RPMI7951 (cell line): ENCODE measurements around the gene RNF175. TPM values are rescaled to one million over a fixed set of nuclear protein-coding genes. Genes with fewer than 3 reads are reported as not detected.

Source experiments
- DNase-seq: peaks from one replicate; pipeline ENCODE4 v3.0.0-alpha.2; 2012; ENCODE audit warnings: low read depth
- total RNA-seq: library from RNA; depleted of rRNA; stranded (reverse); fragments of >200 nt; shearing (Covaris generic); gene quantifications from 2 replicates; pipeline ENCODE4 v1.2.3, GENCODE V29; 2014

RNF175 gene
- total RNA-seq, 1 experiment from 2014 or later, result 3.7 TPM

DNA sequence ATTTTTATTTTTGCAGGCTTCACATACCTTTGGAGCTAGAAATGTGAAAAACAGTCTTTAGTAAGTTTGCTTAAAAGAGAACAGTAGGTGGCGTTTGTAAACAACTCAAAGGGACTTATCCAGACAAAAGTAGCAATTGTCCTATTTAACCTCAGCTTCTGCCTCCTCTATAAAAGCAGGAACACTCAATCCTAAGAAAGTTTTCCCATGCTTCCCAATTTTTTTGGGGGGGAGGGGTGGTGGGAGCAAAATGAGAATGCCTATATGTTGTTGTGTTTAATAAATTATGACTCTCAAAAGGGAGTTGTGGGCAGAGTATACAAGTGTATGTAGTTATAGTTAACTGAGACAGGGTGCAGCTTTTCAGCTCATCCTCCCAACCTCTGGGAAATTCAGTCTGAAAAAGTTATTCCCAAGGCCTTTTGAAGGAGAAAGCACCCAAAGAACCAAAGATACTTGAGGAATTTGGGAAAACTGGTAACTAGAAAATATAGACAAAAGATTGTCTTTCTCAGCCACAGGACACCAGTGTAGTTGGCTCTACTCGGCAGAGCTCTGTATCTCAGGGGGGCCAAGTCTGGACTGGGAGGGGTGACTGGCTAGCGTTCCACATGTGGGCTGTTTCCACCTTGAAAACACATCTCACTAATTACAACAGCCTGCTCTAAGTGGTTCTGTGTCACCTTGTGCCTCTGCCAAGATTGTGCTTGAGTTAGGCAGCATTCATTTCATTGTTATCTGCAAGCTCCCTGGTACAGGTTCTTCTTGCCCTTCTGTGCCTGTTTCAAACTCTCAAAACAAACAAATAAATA is 26.3 kb upstream of the RNF175 start:
- peak; percentile 54 for DNase-seq

DNA sequence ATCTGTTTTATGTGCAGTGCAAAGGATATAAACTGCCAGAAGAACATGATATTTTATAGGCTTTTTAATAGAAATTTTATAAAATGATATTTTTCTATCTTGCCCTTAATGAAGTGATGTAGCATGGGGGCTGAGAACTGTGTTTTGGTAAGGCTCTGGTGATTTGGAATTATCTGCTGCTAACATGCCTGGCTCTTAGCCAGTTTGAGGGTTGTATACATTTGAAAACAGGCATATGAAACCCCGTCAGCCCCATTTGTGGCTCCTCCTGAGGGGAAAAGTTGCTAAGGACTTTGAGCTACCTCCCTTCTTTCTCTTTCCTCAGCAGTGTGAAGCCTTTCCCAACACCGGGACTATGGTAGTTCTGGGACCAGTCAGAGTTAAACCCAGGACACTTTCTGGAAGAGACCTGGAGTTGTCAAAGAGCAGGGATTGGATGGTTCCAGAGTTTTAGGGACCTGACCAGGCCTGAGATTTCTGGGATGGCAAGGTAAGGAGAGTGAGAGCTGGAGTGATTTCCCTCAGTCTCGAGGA is 24.4 kb upstream of the RNF175 start:
- no peak for DNase-seq

DNA sequence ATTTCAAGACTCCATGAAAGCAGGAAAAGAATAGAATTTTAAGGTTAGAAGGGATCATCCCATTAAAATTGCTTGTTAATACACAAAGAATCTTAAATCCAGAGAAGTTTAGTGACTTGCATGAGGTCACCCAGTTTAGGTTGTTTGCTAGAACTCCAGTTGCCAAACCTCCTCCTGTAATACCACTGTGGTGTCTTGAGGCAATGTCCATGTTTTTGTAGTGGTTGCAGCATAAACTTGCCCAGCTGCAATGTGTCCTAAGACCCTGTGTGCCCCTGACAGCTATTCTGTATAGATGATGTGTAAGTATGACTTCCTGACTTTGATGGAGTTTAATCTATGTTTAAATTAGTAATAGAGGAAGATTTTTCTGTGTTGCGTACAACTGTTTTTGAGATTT is 22.8 kb upstream of the RNF175 start:
- DNase-seq, result no peak

DNA sequence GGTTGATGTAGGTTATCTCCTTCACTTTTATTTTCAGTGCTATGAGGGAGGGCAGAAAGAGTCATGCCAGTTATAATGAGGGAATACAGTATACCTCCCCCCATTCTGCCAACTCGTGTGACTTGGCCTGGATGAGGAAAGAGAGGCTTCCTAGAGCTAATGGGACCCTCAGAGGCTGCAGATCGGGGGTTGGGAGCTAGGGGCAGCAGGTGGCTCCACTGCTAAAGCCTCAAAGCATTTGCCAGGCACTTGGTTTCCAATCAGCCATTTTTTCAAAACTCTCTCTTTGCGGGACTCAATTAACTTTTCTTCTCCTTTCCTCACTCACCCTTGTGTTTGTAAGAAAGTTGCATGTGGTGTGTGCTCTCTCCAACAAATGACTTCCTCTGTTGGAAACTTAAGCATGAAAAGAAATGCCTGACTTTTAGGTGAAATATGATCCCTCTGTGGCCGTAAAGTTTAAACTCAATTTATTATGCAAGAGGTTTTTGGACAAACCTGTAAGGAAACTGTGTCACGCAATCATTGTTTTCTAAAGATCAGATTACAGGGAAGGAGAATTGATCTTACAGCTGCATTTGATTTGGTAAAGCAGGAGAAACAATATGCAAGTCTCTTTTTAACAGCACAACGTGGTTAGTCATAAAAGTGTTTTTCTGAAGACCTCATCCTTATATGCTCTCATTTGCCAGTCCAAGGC is 22.0 kb upstream of the RNF175 start:
- peak; percentile 63 for DNase-seq

DNA sequence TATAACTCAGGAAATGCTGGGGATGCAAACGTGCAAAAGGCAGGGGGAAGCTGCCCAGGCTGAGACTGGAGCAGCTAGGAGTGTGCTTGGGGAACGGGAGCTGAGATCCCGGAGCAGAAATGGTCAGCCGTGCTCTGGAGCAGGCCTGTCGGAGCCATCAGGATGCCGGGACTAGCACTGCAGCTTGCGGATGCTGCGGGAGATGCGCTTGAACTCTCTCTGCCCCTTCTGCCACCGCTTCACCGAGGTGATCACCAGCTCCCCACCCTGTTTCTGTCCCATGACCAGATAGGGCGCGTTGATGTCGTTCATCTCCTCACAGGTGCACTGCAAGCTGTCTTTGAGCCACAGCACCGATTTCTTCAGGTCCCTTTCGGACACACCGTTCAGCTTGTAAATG is 21.5 kb upstream of the RNF175 start:
- no peak for DNase-seq

DNA sequence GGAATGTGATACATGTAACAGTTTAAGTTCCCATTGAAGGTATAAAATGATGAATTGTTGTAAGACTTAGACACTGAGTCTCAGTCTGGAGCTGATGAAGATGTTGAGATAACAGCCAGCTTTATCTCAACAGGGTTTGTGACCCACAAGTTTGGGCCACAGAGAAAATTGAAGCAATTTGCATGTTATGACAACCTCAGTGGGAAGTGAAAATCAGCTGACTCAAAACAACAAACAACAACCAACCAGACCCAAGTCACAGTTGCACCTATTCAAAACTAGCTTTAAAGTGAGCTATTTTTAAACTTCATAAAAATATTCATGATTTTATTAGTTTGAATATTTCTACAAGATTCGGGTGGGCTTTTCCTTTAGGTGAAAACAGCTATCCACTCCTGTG is 21.1 kb upstream of the RNF175 start:
- no peak for DNase-seq

DNA sequence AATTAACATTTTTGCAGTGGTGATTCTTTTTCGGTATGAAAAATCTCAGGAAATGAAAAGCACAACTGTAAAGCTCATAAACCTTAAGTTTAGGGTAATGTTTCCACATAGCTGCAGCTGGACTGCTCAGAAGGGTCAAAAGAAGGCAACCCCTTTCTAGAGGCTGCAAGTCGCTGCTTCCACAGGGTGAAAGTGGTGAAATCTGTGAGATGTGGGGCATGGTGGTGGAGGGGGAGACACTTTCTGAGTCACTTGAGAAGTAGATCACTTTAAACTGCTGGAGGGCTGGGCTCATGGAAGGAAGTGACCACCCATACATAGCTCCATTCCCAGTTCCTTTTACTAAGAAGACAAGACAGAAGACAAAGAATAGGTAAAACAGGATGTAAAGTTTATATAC is 20.4 kb upstream of the RNF175 start:
- DNase-seq, result no peak

DNA sequence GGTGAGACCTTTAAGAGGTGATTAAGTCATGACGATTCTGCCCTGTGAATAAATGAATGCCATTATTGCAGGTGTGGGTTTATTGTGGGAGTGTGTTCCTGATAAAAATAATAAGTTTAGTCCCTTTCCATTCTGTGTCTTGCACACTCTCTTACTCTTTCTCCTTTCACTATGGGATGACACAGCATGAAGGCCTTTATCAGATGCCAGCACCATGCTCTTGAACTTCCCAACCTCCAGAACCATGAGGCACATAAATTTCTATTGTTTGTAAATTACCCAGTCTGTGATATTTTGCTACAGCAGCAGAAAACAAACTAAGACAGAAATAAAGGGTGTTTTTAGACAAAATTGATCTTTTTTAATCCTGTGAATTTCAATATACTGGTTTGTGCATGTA is 18.6 kb upstream of the RNF175 start:
- no peak for DNase-seq

DNA sequence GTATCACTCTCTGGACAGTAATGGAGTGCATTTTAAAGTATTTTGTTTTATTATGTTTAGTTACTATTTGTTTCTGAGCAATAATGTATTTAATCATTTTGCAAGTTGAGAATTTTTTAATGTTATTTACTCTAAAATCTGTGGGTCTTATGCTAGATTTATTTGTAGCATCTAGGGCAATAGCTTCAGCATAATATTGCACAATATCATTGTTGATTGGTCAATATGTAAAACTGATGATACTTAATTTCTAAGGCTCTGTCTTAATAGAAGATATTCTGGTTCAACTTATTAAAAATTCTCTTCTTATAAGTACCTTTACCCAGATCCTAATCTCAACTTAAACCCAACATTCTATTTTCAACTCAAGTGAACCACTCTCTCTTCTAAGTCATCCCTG is 17.6 kb upstream of the RNF175 start:
- no peak for DNase-seq

DNA sequence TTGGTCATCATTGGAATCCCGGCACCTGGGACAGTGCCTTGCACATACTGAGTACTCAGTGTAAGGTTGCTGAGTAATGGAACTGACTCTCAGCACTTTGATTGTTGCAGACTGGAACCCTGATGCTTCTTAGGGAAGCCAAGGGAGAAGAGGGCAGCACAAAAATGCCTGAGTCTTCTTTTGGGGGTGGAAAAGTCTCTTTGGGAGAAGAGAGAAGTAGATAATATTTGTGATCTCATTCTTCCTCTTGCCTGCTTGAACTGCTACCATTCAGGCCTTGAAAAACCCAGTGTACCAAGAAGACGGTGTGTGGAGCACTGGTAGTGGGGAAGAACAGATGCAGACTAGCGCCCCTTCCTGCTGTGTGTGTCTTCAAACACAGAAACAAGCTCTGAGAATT is 16.8 kb upstream of the RNF175 start:
- DNase-seq, result no peak

DNA sequence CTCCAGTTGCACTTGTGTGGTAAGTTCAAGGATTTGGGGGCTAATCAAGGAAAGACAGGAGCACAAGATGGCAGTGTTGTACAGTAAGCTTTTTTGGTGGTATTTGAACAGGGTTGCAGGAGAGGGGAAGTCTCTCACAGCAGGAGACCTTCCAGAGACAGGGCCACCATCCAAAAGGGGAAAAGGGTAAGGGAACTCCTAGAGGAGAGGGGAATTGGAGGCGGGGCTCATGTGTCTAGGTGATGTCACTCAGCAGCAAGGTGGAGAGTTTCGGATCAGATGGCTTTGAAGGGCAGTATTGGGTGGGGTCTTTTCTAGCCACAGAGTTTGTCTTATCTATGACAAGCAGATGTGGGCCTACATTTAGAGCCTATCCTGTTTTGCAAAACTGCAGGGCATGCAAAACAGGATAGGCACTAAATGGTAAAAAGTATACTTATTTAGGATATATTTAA is 13.4 kb upstream of the RNF175 start:
- no peak for DNase-seq

DNA sequence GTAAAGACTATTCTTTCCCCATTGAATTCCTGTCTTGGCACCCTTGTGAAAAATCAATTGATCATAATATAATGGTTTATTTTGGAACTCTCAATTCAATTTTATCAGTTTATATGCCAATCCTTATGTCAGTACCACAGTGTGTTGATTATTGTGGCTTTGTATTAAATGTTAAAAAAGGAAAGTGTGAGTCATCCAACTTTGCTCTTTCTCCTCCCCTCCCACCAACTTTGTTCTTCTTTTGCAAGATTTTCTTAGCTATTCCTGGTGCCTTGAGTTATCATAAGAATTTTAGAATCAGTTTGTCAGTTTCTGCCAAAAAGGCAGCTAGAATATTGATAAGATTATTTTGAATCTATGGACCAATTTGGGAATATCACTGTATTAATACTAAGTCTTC is 11.2 kb upstream of the RNF175 start:
- no peak for DNase-seq

DNA sequence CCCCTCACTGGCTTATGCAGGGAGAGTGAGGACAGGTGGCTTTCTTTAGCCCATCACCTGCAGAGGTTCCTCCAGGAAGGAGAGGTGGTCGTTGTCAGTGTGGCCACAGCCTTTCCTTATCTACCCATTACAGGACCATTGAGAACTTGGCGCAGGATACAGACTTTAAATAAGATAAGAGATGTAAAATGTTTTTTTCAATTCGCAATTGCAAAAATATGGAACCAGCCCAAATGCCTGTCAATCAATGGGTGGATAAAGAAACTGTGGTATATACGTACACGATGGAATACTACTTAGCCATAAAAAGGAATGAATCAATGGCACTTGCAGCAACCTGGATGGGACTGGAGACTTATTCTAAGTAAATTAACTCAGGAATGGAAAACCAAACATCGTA is 6.9 kb upstream of the RNF175 start:
- DNase-seq, result no peak

DNA sequence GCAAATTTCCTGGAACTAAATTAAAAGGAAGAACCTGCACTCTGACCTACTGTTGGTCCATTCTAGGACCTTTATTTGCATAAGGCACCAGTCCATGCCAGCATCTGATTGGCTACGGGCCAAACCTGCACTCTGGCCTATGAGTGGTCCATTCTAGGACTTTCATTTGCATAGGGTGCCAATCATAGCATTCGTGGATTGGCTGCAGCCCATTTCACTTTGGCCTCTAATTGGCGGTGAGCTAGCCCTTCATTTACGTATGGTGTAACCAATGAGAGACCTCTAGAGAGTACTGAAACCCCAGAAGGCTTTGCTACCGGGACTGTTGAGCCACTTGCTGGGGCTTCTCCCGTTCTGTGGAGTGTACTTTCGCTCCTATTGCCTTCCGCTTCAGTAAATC is 6.1 kb upstream of the RNF175 start:
- no peak for DNase-seq

DNA sequence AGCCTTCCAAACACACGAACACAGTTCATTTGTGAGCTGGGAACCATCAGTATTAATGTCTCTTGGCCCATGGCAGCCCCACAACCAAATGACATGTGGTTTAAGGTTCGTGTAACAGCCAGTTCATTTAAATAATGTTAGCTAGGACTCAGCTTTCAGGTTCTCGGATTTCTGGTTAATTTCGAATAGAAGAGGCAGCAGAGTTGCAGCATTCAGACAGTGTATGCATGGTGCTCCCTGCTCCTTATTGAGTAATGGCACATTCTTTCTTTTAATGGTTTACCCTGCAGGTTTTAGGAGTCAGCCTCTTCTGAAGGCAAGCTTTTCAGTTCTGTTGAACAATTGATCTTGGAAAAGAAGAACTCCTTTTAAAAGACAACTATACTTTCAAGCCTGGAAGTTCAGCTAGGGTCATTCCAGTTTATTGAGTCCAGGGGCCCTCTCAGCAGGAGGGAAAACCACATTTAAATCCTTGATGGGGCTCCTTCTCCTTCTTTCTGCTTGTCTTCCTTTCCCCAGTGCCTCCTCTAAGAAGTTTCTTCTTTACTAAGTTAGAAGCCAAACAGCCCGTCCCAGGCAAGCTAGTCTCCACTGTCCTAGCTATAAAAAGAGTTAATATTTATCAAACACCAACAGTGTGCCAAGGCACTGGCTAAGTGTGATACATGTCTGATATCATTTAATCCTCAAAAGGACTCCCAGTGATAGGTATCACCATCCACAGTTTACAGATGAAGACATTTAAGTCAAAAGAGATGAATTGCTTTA is 5.0 kb upstream of the RNF175 start:
- DNase-seq, result no peak

DNA sequence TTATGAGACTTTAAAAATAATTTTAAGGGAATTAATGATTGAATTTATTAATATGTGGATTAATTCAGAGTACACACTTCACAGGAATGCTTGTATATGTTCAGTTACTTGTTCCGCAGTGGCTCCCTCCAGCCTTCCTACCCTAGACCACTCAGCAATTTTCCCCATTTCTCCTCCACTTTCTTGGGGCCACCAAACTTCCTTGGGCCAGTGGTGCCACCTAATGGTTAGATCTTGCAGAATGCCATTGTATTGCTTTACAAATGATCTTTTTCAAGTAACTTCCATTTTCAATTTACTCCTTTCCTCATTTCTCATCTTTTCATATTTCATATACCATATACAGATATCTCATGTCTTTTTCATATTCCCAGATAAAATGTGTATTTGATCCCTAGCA is 3.6 kb upstream of the RNF175 start:
- DNase-seq, result no peak

DNA sequence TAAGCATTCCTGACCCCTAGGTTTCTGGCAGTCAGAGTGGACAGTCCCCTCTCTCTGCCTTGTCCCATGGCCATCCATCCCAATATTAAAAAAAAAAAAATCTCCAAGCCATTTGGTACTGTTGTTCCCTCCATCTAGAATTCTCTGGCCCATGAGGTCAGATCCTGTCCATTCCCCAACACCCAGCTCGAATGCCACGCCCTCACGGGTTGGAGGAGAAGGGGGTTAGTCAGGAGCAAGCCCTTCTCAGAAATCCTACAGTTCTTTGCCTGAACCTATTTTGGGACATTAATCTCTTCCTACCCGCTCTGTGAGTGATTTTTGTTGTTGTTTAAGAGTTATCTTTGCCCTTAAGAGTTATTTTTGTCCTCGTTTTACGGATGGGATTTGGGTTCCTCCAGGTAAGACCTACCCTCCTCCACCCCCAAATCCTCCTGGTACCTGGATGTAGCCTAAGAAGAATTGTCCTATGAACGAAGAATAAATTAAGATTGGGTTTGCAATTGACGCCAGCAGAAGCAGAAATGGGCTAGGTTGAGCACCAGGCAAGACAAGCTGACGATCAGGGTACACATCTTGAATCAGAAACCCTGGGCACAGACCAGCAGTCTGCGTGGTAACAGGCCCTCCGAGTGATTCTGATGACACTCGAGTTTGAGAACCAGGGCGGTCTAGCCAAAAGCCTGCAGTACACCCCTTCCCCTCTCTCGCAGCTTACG is 977 bp downstream of the RNF175 start:
- no peak for DNase-seq

DNA sequence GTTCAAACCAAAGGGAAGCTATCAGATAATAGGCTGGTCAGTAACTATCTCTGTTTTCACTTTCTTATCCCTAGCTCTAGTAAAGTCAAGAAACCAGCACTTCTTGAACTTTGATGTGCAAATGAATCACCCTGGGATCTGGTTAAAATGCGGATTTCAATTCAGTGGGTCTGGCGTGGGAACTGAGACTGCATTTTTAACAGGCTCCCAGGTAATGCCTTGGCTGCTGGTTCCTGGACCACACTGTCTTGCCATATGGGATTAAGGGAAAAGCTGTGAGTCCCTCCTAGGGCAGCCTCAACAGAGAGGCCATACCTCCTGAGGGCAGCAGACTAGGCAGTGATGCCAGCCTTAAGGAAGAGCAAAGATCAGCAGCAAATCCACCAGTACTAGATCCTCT is 1.7 kb downstream of the RNF175 start:
- DNase-seq, result no peak

DNA sequence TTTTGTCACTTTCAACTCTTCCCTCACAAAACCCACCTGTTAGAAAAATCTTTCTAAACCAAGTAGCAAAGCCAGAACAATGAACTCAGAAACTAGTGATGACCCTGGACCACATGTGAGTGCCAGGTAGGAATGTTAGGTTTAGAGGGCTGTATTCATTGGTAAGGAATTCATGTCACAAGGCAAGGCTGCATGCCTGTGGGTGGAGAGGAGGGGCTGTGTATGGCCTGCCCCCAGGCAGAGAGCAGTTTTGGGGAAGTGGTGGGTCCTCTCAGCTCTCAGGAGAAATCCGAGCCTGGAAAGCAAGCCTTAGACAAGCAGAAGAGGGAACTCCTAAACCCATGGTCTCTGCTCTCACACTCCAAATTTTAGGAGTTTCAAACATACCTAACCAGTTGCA is 2.4 kb downstream of the RNF175 start:
- no peak for DNase-seq

DNA sequence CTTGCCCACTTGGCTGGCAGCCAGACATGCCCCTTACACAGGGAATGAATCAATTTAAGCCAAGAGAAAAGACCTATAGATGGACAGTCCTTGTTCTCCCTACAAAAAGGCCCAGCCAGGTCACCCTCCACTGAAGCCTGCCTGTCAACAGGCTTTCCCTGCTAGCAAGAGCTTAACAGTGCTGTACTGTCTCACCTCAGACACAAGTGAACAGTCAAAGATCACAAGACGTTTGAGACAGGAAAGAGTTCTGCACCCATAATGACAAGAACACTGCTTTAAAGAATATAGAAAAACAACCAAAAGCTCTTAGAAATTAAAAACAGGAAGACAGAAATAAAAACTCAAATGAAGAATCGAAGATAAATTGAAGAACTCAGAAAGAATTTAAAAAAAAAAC is 4.6 kb downstream of the RNF175 start:
- no peak for DNase-seq

DNA sequence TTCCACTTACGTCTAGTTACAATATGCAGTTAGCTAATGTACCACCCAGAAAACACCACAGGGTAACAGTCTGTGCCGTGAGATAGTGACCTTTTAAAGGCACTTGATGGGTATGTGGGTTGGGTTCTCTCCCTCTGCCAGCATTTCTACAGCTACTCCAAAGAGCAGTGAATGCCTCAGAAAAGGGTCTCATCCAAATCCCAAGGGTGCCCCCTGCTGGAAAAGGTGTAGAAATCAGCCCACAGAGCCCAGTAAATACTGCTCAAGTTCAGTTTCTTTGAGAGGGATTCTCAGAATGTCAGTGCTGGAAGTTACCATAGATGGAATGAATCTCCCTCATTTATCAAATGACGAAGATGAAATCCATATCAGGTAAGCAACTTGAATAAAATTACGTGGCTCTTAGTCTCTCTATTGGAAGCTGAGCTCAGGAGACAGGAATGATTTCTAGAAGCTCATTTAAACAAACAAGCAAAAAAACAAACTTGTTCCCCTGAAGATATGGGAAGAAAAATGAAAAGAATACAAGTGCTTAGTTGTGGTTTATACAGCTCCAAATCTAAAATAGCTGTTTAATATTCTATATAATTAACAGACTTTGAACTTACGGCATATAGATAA is 9.5 kb downstream of the RNF175 start:
- peak; percentile 79 for DNase-seq
